Fibroblast of lung (primary cell): Measurements from ENCODE around the gene CTBP2. TPM values are rescaled to one million over a fixed set of nuclear protein-coding genes. Genes with fewer than 3 reads are reported as not detected.

Experiments
- DNase-seq, 2 donors: peaks; one replicate each; pipeline versions ENCODE4 v3.0.0 to v3.0.0-alpha.2; 2010; ENCODE audit warnings: low read depth in 2 of 2
- H2AFZ ChIP-seq: 2 replicates; pipeline ENCODE4 v1.5.1; 2012; ENCODE audit warnings: low read length, control low read depth, inconsistent platforms
- H3K27ac ChIP-seq: 2 replicates; pipeline ENCODE4 v1.5.1; 2011; ENCODE audit warnings: low read length, control low read depth; ENCODE audit not compliant: insufficient read depth
- H3K27me3 ChIP-seq: 2 replicates; pipeline ENCODE4 v1.5.1; 2011; ENCODE audit warnings: mild to moderate bottlenecking, low read length; ENCODE audit not compliant: control insufficient read depth, insufficient read depth
- H3K36me3 ChIP-seq: 2 replicates; pipeline ENCODE4 v1.5.1; 2011; ENCODE audit warnings: low read length; ENCODE audit not compliant: control insufficient read depth, insufficient read depth
- H3K4me1 ChIP-seq: 2 replicates; pipeline ENCODE4 v1.5.1; 2011; ENCODE audit warnings: low read length; ENCODE audit not compliant: control insufficient read depth, insufficient read depth; ENCODE audit errors: extremely low read depth
- H3K4me2 ChIP-seq: 2 replicates; pipeline ENCODE4 v1.5.1; 2011; ENCODE audit warnings: low read length, control low read depth; ENCODE audit not compliant: insufficient read depth; ENCODE audit errors: extremely low read depth
- H3K4me3 ChIP-seq, 4 experiments: fragments of 200-600 bp in 1 of 4; sonication (generic) in 1 of 4; replicated peaks in 1 of 4; 2 replicates each; pipeline ENCODE4 v1.5.1; 2011 to 2016; ENCODE audit warnings: low read length in 4 of 4, low read depth in 3 of 4, mild to moderate bottlenecking in 3 of 4, control low read depth in 2 of 4, inconsistent platforms in 1 of 4, mixed read lengths in 1 of 4; ENCODE audit not compliant: insufficient read depth in 1 of 4; ENCODE audit errors: control extremely low read depth in 1 of 4
- H3K79me2 ChIP-seq: 2 replicates; pipeline ENCODE4 v1.5.1; 2012; ENCODE audit warnings: mild to moderate bottlenecking, low read length, inconsistent platforms; ENCODE audit not compliant: control insufficient read depth, insufficient read depth
- H3K9ac ChIP-seq: 2 replicates; pipeline ENCODE4 v1.5.1; 2011; ENCODE audit warnings: mild to moderate bottlenecking, low read length, control low read depth; ENCODE audit not compliant: insufficient read depth
- H3K9me3 ChIP-seq: 2 replicates; pipeline ENCODE4 v1.5.1; 2012; ENCODE audit warnings: low read depth, low read length; ENCODE audit not compliant: control insufficient read depth, insufficient read depth
- H4K20me1 ChIP-seq: 2 replicates; pipeline ENCODE4 v1.5.1; 2011; ENCODE audit warnings: low read length; ENCODE audit not compliant: control insufficient read depth, insufficient read depth; ENCODE audit errors: extremely low read depth
- CTCF ChIP-seq, 2 donors: IDR thresholded peaks in 1 of 2; conservative IDR thresholded peaks in 1 of 2; 1 replicate in 1 of 2; 2 replicates in 1 of 2; pipeline ENCODE4 v1.5.1; 2011 to 2012; ENCODE audit warnings: low read length in 2 of 2, control low read depth in 1 of 2, inconsistent platforms in 1 of 2, low read depth in 1 of 2, mild to moderate bottlenecking in 1 of 2
- EZH2 ChIP-seq: IDR thresholded peaks from 2 replicates; pipeline ENCODE4 v1.5.1; 2012; ENCODE audit warnings: low read length, control low read depth, mild to moderate bottlenecking; ENCODE audit errors: missing control alignments
- polyA plus RNA-seq, 2 donors: library from polyadenylated mRNA; depleted of rRNA in 1 of 2; stranded (reverse) in 1 of 2; unstranded in 1 of 2; fragments of >200 nt; gene quantifications; 2 replicates each; pipeline ENCODE4 v1.2.1, GENCODE V29; 2011 to 2012; ENCODE audit warnings: missing spikeins in 1 of 2
- total RNA-seq: library from RNA; depleted of rRNA; stranded (reverse); fragments of >200 nt; gene quantifications from 2 replicates; pipeline ENCODE4 v1.2.1, GENCODE V29; 2014

CTBP2 gene
- total and polyA plus RNA-seq, 2 donors (not counting 1 experiment from before 2014, with no cell fraction given), result 72.1 to 73.3 TPM

- H3K36me3 ChIP-seq, result peaks cover 42% of the 10 kb centered on the region
- H2AFZ ChIP-seq, result no peak overlapping the region
- H3K79me2 ChIP-seq, result peaks cover 18% of the 10 kb centered on the region
- no peak for TF ChIP-seq EZH2
- no peak for TF ChIP-seq CTCF (conservative IDR thresholded peaks at IDR 0.05 in 1 of 2, IDR thresholded peaks at IDR 0.05 in 1 of 2; ENCODE audit: low read depth in 1 of 2, low read length in 2 of 2)
- H3K4me3 ChIP-seq, result no peak overlapping the region
- no peaks in the 10 kb centered on the region for H3K27me3 ChIP-seq
- no peak overlapping the region for H3K9ac ChIP-seq
- no peaks in the 10 kb centered on the region for H4K20me1 ChIP-seq
- no peak overlapping the region for H3K4me2 ChIP-seq
- H3K9me3 ChIP-seq, result no peaks in the 10 kb centered on the region
- no peak for DNase-seq
- peaks cover 40% of the 10 kb centered on the region for H3K4me1 ChIP-seq
- H3K27ac ChIP-seq, result peak overlapping the region; percentile 78
These were observed 162.4 kb downstream of the CTBP2 start for GRCh38 chr10:124997771-124998623.

GRCh38 chr10:124997306-124997705 lies 163.1 kb downstream of the CTBP2 start:
- Histone ChIP-seq H4K20me1 (no peaks in the 10 kb centered on the region), H3K9ac (no peak overlapping the region), H3K9me3 (no peaks in the 10 kb centered on the region), H3K27ac (no peak overlapping the region), H3K27me3 (no peaks in the 10 kb centered on the region), H3K4me2 (no peak overlapping the region), H3K4me1 (peaks cover 36% of the 10 kb centered on the region), H2AFZ (no peak overlapping the region), H3K36me3 (peaks cover 39% of the 10 kb centered on the region), H3K4me3 (no peak overlapping the region), H3K79me2 (peaks cover 15% of the 10 kb centered on the region)
- TF ChIP-seq CTCF (conservative IDR thresholded peaks at IDR 0.05 in 1 of 2, IDR thresholded peaks at IDR 0.05 in 1 of 2; ENCODE audit: low read depth in 1 of 2, low read length in 2 of 2) (no peak), EZH2 (no peak)
- DNase-seq, result no peak

GRCh38 chr10:124996854-124997215 lies 163.5 kb downstream of the CTBP2 start:
- H4K20me1 ChIP-seq, result no peaks in the 10 kb centered on the region
- H3K4me1 ChIP-seq, result peaks cover 32% of the 10 kb centered on the region
- peaks cover 37% of the 10 kb centered on the region for H3K36me3 ChIP-seq
- H3K4me3 ChIP-seq, result no peak overlapping the region
- H3K79me2 ChIP-seq, result peaks cover 15% of the 10 kb centered on the region
- TF ChIP-seq EZH2 (no peak), CTCF (conservative IDR thresholded peaks at IDR 0.05 in 1 of 2, IDR thresholded peaks at IDR 0.05 in 1 of 2; ENCODE audit: low read depth in 1 of 2, low read length in 2 of 2) (no peak)
- H3K9ac ChIP-seq, result no peak overlapping the region
- no peak overlapping the region for H3K4me2 ChIP-seq
- H3K9me3 ChIP-seq, result no peaks in the 10 kb centered on the region
- DNase-seq, result no peak
- no peak overlapping the region for H3K27ac ChIP-seq
- no peak overlapping the region for H2AFZ ChIP-seq
- no peaks in the 10 kb centered on the region for H3K27me3 ChIP-seq
